DMS 273 (cell line): ENCODE results near the gene RANBP1.

Experiments
- DNase-seq: peaks from one replicate; lab custom pipeline; 2025; ENCODE audit not compliant: unreplicated experiment; lab: John Stamatoyannopoulos, UW

The RANBP1 gene

DNA sequence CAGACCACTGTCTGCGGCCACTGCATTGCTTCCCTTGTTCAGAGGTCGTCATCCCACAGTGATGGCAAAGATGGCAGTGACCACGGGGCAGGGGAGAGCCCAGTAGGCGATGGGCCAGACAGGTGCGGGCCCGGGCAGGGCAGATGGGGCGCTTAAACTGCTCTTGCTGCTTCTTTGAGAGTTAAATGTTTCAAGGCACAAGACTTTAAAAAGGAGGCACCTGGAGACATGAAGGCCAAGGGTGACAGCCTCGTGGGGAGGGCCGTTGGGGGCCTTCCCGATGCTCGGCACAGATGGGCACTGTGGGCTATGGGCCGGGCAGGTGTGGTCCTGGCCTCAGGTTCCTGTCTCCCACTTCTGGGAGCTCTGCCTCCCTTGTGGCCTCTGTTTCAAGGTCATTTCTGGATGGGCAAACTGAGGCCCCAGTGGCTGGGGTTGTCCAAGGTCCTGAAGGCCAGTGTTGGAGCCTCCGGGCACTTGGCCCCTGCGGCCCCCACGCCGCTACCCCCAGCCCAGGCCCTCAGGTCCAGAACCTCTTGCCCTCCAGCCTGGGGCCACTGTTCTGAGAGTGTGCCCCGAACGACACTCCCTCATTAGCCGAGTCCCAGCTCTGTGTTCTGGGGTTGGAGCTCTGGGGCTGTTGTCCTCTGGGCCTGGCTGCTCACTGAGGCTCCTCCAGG is 51.9 kb downstream of the RANBP1 start:
- DNase-seq: no peak

GRCh38 chr22:20169253-20169822 is 53.4 kb downstream of the RANBP1 start:
- no peak for DNase-seq

GRCh38 chr22:20170170-20170569 is 54.3 kb downstream of the RANBP1 start:
- no peak for DNase-seq

DNA sequence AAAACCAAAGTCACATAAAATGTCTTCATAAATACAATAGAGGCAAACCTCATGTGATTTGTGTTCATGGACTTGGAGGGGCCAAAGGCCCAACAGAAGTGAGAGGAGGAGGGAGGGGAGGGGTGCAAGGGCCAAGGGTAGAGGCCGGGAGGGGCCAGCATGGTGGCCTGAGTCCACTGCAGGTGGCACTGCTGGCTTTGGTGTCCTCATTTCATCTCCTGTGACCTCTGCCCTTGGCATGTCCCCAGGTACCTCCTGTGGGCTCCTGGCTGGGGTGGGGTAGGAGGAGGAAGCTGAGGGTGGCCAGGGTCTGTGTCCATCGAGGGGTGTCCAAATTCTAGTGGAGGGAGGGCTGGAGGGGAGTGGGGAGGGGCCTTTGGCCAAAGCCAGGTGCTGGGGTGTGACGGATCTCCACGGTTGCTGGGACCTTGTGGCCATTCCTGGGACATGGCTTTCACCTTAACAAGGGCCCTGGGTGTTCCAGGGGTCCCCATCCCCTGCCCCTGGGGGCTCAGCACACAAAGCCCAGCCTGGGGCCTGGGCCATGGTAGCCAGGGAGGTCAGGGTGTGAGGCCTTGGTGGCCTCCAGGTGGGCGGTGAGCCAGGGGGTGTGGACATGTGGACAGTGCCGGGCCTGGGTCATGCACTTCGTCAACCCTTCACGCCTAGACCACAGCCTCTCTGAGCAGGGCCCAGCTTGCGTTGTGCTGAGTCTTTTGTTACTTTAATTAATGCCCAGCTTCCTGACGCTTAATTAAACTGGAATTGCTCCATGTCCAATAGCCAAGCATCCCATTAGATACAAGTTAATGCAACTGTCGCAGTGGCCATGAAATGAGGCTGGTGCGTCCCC is 55.6 kb downstream of the RANBP1 start:
- no peak for DNase-seq

DNA sequence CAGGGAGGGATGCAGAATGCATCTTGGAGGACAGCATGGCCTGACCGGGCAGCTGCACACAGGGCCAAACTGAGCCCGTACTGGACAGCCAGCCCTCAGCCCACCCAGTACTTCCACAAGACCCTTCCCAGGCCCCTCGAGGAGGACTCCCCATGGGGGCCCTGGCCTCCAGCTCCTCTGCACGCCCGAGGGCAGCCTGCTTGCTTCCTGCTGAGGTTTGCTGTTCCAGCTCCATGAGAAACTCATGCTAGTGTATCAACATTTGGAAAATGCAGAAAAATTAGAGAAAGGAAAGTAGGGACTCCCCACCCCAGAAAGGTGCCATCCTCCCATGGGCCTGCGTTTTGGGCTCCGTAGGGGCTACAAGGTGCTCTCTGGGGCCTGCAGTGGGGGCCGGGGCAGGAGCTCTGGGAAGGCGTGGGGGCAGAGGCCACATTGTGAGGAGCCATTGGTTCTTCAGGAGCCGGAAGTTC is 56.3 kb downstream of the RANBP1 start:
- no peak for DNase-seq

- no peak for DNase-seq
Observed at GRCh38 chr22:20173246-20173645, 57.3 kb downstream of the RANBP1 start.

DNA sequence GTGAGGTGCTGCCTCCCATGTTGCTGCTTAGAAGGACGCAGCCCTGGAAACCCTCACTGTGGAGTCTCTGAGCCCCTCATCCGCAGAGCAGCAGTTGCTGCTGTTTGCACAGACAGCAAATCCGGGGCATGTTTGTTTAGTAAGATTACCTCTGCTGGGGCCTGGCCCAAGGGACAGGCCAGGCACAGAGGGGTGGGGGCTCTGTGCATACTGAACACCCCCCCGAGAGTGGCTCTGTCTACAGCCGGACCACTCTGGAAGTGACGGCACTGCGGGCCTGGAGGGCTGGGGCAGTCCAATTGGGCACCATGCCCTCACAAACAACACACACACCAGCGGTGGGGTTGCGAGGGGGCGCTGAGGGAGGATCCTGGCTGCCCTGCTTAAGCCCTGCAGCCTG is 57.9 kb downstream of the RANBP1 start:
- no peak for DNase-seq

DNA sequence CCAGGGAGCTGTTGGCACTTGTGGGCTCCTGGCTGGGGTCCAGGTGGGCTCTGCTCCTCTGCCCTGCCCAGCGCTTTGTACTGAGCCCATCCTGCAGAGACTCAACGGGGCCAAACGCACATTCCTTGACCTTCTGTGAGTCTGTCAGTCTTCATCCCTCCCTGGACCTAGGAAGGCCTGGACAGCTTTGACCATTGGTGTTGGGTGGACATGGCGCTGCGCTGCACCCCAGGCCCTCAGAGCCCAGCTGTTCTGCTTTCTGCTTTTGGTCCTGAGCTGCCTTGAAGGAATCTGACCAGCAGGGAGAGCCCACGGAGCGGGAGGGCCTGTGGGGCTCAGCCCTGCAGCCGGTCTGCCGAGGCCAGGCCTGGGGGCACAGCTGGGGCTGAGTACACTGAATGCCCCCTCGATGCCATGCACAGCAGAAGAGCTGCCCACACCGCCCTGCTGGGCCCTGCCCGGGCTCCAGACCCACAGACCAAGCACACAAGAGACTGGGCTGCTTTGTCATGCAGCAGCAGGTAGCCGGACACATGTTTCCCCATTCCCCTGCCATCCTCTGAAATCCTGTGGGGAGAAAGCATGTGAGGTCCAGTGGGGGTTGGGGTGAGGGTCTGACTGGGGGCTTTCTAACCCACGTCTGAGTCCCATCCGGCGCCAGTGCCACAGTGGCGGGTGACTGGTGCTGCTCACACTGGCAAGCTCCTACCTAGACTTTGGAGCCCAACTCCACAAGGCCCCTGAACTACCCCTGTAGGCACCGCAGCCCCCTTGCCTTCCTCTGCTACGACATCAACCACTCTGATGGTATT is 59.1 kb downstream of the RANBP1 start:
- DNase-seq: peak; percentile 48

DNA sequence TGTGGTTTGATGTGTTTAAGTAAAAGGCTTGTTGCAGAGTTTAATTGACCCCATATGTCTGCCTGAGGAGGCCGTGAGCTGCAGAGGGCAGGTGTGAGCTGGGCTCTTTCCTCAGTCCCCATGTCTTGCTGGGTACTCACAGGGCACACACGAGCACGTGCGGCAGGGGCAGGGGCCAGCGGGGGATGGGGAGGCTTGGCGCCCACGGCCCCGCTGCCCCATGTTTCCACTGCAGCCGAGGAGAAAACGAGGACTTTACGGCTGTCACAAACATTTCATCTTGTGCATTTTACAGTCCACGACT is 59.6 kb downstream of the RANBP1 start:
- no peak for DNase-seq

GRCh38 chr22:20176421-20177085 is 60.6 kb downstream of the RANBP1 start:
- peak; percentile 37 for DNase-seq
